ENCODE measurements around the gene SYCP2L. TPM values are rescaled to one million over a fixed set of nuclear protein-coding genes. Genes with fewer than 3 reads are reported as not detected.

Gene SYCP2L
- total RNA-seq, 4 donors from 2014 or later: 0.44 to 5.2 (median 0.49) TPM; not detected in 1

- 95% methylated on average over 6 of the region's 6 CpGs for WGBS
- Histone ChIP-seq H3K36me3 (no peaks in the 10 kb centered on the region), H3K9me3 (no peaks in the 10 kb centered on the region), H3K27ac (no peak overlapping the region), H3K4me1 (no peaks in the 10 kb centered on the region), H3K27me3 (no peaks in the 10 kb centered on the region), H3K4me3 (no peak overlapping the region)
- DNase-seq (ENCODE audit: low spot score in 2 of 2): no peak
- TF ChIP-seq POLR2AphosphoS5 (IDR thresholded peaks at IDR 0.05): no peak
- no peak for TF ChIP-seq POLR2A (IDR thresholded peaks at IDR 0.05)
- TF ChIP-seq, protein P1, sequence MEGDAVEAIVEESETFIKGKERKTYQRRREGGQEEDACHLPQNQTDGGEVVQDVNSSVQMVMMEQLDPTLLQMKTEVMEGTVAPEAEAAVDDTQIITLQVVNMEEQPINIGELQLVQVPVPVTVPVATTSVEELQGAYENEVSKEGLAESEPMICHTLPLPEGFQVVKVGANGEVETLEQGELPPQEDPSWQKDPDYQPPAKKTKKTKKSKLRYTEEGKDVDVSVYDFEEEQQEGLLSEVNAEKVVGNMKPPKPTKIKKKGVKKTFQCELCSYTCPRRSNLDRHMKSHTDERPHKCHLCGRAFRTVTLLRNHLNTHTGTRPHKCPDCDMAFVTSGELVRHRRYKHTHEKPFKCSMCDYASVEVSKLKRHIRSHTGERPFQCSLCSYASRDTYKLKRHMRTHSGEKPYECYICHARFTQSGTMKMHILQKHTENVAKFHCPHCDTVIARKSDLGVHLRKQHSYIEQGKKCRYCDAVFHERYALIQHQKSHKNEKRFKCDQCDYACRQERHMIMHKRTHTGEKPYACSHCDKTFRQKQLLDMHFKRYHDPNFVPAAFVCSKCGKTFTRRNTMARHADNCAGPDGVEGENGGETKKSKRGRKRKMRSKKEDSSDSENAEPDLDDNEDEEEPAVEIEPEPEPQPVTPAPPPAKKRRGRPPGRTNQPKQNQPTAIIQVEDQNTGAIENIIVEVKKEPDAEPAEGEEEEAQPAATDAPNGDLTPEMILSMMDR (IDR thresholded peaks at IDR 0.05): no peak
- no peak for TF ChIP-seq EP300 (IDR thresholded peaks at IDR 0.05)
Observed at GRCh38 chr6:10949579-10950490, 63.0 kb downstream of the SYCP2L start.

DNA sequence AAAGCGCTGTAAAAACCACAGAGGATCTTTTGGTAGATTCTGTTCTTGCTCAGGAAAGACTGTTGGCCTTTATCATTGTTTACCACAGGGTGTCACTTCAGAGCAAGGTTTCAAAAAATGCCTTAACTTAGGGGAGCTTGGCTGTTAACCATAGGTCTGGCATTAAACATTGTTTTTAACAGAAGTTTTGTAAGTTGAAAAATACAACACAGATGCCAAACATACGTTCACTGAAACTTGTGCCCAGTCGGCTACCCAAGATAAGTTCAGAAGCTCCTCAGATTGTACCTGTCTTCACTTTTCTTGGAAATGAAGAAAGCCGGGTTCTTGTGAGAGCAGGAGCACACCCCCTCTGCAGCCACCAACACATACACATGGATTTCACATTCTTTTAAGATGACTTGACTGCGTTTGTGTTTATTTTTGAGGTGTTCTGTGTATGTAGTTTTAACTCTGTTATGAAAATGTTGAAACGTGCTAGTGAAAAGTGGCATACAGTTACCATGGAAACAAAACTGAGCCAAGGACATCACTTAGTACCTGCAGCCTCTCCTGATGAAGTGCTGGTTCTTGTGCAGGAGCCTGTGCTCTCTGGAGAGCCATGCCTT is 64.9 kb downstream of the SYCP2L start:
- no peaks in the 10 kb centered on the region for H3K9me3 ChIP-seq
- no peak overlapping the region for H3K27ac ChIP-seq
- no peaks in the 10 kb centered on the region for H3K27me3 ChIP-seq
- no peak overlapping the region for H3K4me3 ChIP-seq
- H3K4me1 ChIP-seq: no peaks in the 10 kb centered on the region
- H3K36me3 ChIP-seq: no peaks in the 10 kb centered on the region
- WGBS: 49% methylated on average over 6 of the region's 6 CpGs
- no peak for DNase-seq (ENCODE audit: low spot score in 2 of 2)
- no peak for TF ChIP-seq EP300 (IDR thresholded peaks at IDR 0.05)
- TF ChIP-seq POLR2A (IDR thresholded peaks at IDR 0.05): no peak
- TF ChIP-seq, protein P1 (IDR thresholded peaks at IDR 0.05): peak in 1 of 2 donors; percentile 36

GRCh38 chr6:10954590-10955010 is 67.7 kb downstream of the SYCP2L start:
- Histone ChIP-seq H3K27me3 (no peaks in the 10 kb centered on the region), H3K4me1 (no peaks in the 10 kb centered on the region), H3K36me3 (no peaks in the 10 kb centered on the region), H3K9me3 (no peaks in the 10 kb centered on the region), H3K27ac (no peak overlapping the region), H3K4me3 (no peak overlapping the region)
- no peak for TF ChIP-seq POLR2A (IDR thresholded peaks at IDR 0.05)
- TF ChIP-seq, protein P1 (IDR thresholded peaks at IDR 0.05): peak; percentile 51 to 71
- DNase-seq (ENCODE audit: low spot score in 2 of 2): no peak
- WGBS: 39% methylated on average over 15 of the region's 15 CpGs

GRCh38 chr6:10956776-10957175 is 69.9 kb downstream of the SYCP2L start:
- Histone ChIP-seq H3K4me1 (no peaks in the 10 kb centered on the region), H3K27ac (no peak overlapping the region), H3K27me3 (no peaks in the 10 kb centered on the region), H3K9me3 (no peaks in the 10 kb centered on the region), H3K4me3 (no peak overlapping the region), H3K36me3 (no peaks in the 10 kb centered on the region)
- TF ChIP-seq EP300 (IDR thresholded peaks at IDR 0.05) (no peak), POLR2AphosphoS5 (IDR thresholded peaks at IDR 0.05) (no peak), POLR2A (IDR thresholded peaks at IDR 0.05) (no peak)
- TF ChIP-seq, protein P1 (IDR thresholded peaks at IDR 0.05): no peak
- DNase-seq (ENCODE audit: low spot score in 2 of 2): no peak

DNA sequence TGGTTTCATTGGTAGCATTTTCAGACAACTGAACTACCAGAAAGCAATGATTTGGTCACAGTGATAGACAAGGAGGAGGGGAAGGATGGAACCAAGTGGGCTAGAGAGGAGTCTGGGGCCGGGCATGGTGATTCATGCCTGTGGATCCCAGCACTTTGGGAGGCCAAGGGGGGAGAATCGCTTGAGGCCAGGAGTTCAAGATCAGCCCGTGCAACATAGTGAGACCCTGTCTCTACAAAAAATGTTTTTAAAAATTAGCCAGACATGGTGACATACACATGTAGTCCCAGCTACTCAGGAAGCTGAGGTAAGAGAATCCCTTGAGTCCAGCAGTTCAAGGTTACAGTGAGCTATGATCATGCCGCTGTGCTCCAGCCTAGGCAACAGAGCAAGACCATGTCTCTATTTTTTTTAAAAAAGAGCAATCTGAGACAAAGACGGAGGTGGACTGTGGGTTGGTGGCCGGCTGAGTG is 70.6 kb downstream of the SYCP2L start:
- H3K36me3 ChIP-seq: no peaks in the 10 kb centered on the region
- WGBS: 94% methylated on average over 6 of the region's 6 CpGs
- DNase-seq (ENCODE audit: low spot score in 2 of 2): no peak
- TF ChIP-seq POLR2AphosphoS5 (IDR thresholded peaks at IDR 0.05): no peak
- TF ChIP-seq EP300 (IDR thresholded peaks at IDR 0.05): no peak
- no peak overlapping the region for H3K4me3 ChIP-seq
- H3K9me3 ChIP-seq: no peaks in the 10 kb centered on the region
- H3K27ac ChIP-seq: no peak overlapping the region
- no peaks in the 10 kb centered on the region for H3K4me1 ChIP-seq
- no peaks in the 10 kb centered on the region for H3K27me3 ChIP-seq

Data from suprapubic skin (tissue), 4 donors.